Activated CD8-positive, alpha-beta T cell treated with anti-CD3 and anti-CD28 coated beads for 36 hours (primary cell): ENCODE measurements around the gene NEDD4L. TPM values are rescaled to one million over a fixed set of nuclear protein-coding genes. Genes with fewer than 3 reads are reported as not detected.

Experiments used
- ATAC-seq: fragments of 200-7000 bp; cut with Tn5 transposase; one replicate; pipeline ENCODE4 v1.10.0; 2021; ENCODE audit warnings: mild to moderate bottlenecking, moderate library complexity
- CTCF ChIA-PET: fragments of 350-600 bp; sonication (Branson Sonifier 250); formaldehyde crosslinking; loops from one replicate; lab custom pipeline; 2021; ENCODE audit warnings: antibody characterized with exemption; lab: Charles Lee
- POLR2A ChIA-PET: fragments of 350-600 bp; sonication (Branson Sonifier 250); formaldehyde crosslinking; loops from one replicate; lab custom pipeline; 2021; ENCODE audit warnings: antibody characterized with exemption; lab: Charles Lee
- DNase-seq: peaks from one replicate; pipeline ENCODE4 v3.0.0-alpha.2; 2020
- H3K27ac Mint-ChIP-seq: one replicate; pipeline ENCODE4 v1.8.0; 2021; ENCODE audit warnings: mild to moderate bottlenecking, mixed read lengths
- H3K27me3 Mint-ChIP-seq: one replicate; pipeline ENCODE4 v1.8.0; 2021; ENCODE audit warnings: mixed read lengths
- H3K36me3 Mint-ChIP-seq: one replicate; pipeline ENCODE4 v1.8.0; 2021; ENCODE audit warnings: low read depth, mixed read lengths
- H3K4me1 Mint-ChIP-seq: one replicate; pipeline ENCODE4 v1.8.0; 2021; ENCODE audit warnings: low read depth, mixed read lengths
- H3K4me3 Mint-ChIP-seq: one replicate; pipeline ENCODE4 v1.8.0; 2021; ENCODE audit warnings: mild to moderate bottlenecking, moderate library complexity, mixed read lengths
- H3K9me3 Mint-ChIP-seq: one replicate; pipeline ENCODE4 v1.8.0; 2021; ENCODE audit warnings: mixed read lengths
- CTCF ChIP-seq: fragments of 200-600 bp; IDR thresholded peaks from one replicate; pipeline ENCODE4 v1.8.0; 2022; ENCODE audit warnings: antibody characterized with exemption, mild to moderate bottlenecking
- intact Hi-C: fragments of 100-400 bp; cut with micrococcal nuclease; formaldehyde crosslinking; loops from one replicate; pipeline ENCODE4 v1.10.0; 2022
- total RNA-seq, 2 experiments: library from RNA; stranded (reverse); gene quantifications; one replicate each; pipeline ENCODE4 v1.2.3, GENCODE V29; 2021

Gene NEDD4L
- total RNA-seq, 2 experiments from 2014 or later, result 7.5 to 8.5 TPM

DNA sequence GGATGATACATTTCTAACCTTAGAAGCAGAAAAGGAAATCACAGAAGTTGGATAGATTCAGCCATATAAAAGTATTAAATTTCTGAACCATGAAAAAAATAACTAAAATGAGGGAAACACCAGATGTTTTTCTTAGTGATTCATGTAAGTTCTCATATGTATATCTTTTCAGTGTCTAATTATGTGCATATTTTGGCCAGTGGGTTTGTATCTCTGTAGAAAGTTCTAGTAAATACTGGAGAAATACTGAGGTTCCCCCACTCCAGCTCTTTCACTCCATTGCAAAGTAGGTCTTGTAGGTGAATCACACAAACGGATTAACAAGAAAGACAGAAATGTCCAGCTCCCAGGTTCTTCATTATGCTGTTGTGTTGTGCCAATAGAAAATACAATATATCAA lies 222.3 kb downstream of the NEDD4L start:
- Mint-ChIP-seq H3K9me3 (no peaks in the 10 kb centered on the region), H3K4me3 (no peak overlapping the region), H3K36me3 (no peaks in the 10 kb centered on the region), H3K27me3 (no peaks in the 10 kb centered on the region), H3K27ac (no peak overlapping the region), H3K4me1 (peaks cover 6% of the 10 kb centered on the region)
- no peak for TF ChIP-seq CTCF
- CTCF ChIA-PET, result no interaction called here
- ATAC-seq, result no peak
- intact Hi-C loops, result no loop called here
- POLR2A ChIA-PET, result no interaction called here
- no peak for DNase-seq

GRCh38 chr18:58267493-58267892 lies 223.5 kb downstream of the NEDD4L start:
- intact Hi-C loops, result no loop called here
- H3K36me3 Mint-ChIP-seq, result no peaks in the 10 kb centered on the region
- DNase-seq (no peak), ATAC-seq (no peak)
- POLR2A ChIA-PET, result interaction anchor here (0.5 kb wide), 1 partner anchor 105 kb away, joined by 3 read pairs; no protein-coding TSS in a partner anchor
- TF ChIP-seq CTCF, result no peak
- H3K27ac Mint-ChIP-seq, result no peak overlapping the region
- no peaks in the 10 kb centered on the region for H3K27me3 Mint-ChIP-seq
- no peaks in the 10 kb centered on the region for H3K9me3 Mint-ChIP-seq
- peaks cover 7% of the 10 kb centered on the region for H3K4me1 Mint-ChIP-seq
- no peak overlapping the region for H3K4me3 Mint-ChIP-seq
- CTCF ChIA-PET, result no interaction called here

- TF ChIP-seq CTCF, result no peak
- H3K4me3 Mint-ChIP-seq, result no peak overlapping the region
- ChIA-PET POLR2A (no interaction called here), CTCF (no interaction called here)
- H3K36me3 Mint-ChIP-seq, result no peaks in the 10 kb centered on the region
- ATAC-seq, result no peak
- no peak for DNase-seq
- H3K27ac Mint-ChIP-seq, result no peak overlapping the region
- intact Hi-C loops, result no loop called here
- peaks cover 4% of the 10 kb centered on the region for H3K9me3 Mint-ChIP-seq
- no peaks in the 10 kb centered on the region for H3K27me3 Mint-ChIP-seq
- H3K4me1 Mint-ChIP-seq, result peaks cover 12% of the 10 kb centered on the region
Measured at GRCh38 chr18:58268849-58269248, 224.8 kb downstream of the NEDD4L start.

- CTCF ChIA-PET, result no interaction called here
- POLR2A ChIA-PET, result no interaction called here
- DNase-seq (no peak), ATAC-seq (no peak)
- Mint-ChIP-seq H3K4me1 (peaks cover 12% of the 10 kb centered on the region), H3K36me3 (no peaks in the 10 kb centered on the region), H3K27me3 (no peaks in the 10 kb centered on the region), H3K9me3 (peaks cover 4% of the 10 kb centered on the region), H3K4me3 (no peak overlapping the region), H3K27ac (no peak overlapping the region)
- no peak for TF ChIP-seq CTCF
- intact Hi-C loops, result no loop called here
Measured at GRCh38 chr18:58269931-58270330, 225.9 kb downstream of the NEDD4L start.

DNA sequence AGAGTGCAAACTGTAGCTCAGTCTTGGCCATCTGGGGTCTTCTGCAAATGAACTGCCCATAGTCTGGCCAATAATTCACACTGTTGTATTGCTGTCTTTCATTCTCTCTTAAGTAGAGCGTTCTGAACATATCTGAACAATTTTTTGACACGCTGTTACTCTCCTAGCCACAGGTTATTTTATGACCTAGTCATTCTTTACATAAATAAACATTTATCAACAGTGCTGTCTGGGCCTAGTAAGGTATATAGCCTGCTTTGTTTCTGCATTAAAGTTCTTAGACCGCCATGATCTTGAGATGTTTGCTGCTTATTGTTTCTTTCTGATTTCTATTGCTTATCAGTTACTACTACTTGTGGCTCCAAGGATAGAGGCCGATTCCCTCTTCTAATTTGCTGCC lies 226.4 kb downstream of the NEDD4L start:
- no peak for ATAC-seq
- POLR2A ChIA-PET, result no interaction called here
- CTCF ChIA-PET, result no interaction called here

More for the DNA sequence above, 226.4 kb downstream of the NEDD4L start:
- no peak for DNase-seq
- peaks cover 4% of the 10 kb centered on the region for H3K9me3 Mint-ChIP-seq
- intact Hi-C loops, result no loop called here
- H3K4me1 Mint-ChIP-seq, result peaks cover 12% of the 10 kb centered on the region
- no peak overlapping the region for H3K27ac Mint-ChIP-seq
- H3K27me3 Mint-ChIP-seq, result no peaks in the 10 kb centered on the region
- no peak for TF ChIP-seq CTCF
- H3K4me3 Mint-ChIP-seq, result no peak overlapping the region
- no peaks in the 10 kb centered on the region for H3K36me3 Mint-ChIP-seq
